H9 (cell line): ENCODE measurements around the gene XPC. TPM values are rescaled to one million over a fixed set of nuclear protein-coding genes. Genes with fewer than 3 reads are reported as not detected.

Experiments
- DNase-seq: peaks from one replicate; pipeline ENCODE4 v3.0.0-alpha.2; 2017
- H2AFZ ChIP-seq: one replicate; pipeline ENCODE4 v1.6.1; 2013; ENCODE audit warnings: mild to moderate bottlenecking, low read length, control low read depth, moderate library complexity
- H2AK5ac ChIP-seq: 2 replicates; pipeline ENCODE4 v1.6.1; 2013; ENCODE audit warnings: low read length, control low read depth, mixed read lengths; ENCODE audit not compliant: insufficient read length
- H2BK120ac ChIP-seq: one replicate; pipeline ENCODE4 v1.6.1; 2013; ENCODE audit warnings: low read depth, mild to moderate bottlenecking, low read length, control low read depth, inconsistent platforms; ENCODE audit not compliant: poor library complexity, severe bottlenecking
- H2BK12ac ChIP-seq: 2 replicates; pipeline ENCODE4 v1.6.1; 2013; ENCODE audit warnings: low read length, control low read depth, mixed read lengths, low read depth; ENCODE audit not compliant: insufficient read length
- H2BK15ac ChIP-seq: 2 replicates; pipeline ENCODE4 v1.6.1; 2013; ENCODE audit warnings: low read depth, low read length, control low read depth
- H2BK20ac ChIP-seq: one replicate; pipeline ENCODE4 v1.6.1; 2013; ENCODE audit warnings: low read depth, mild to moderate bottlenecking, low read length, control low read depth, inconsistent platforms; ENCODE audit not compliant: poor library complexity, severe bottlenecking
- H2BK5ac ChIP-seq: 2 replicates; pipeline ENCODE4 v1.6.1; 2013; ENCODE audit warnings: low read length, control low read depth, mixed read lengths; ENCODE audit not compliant: insufficient read length
- H3K14ac ChIP-seq: 2 replicates; pipeline ENCODE4 v1.6.1; 2013; ENCODE audit warnings: low read length, control low read depth; ENCODE audit not compliant: insufficient read depth
- H3K18ac ChIP-seq: 2 replicates; pipeline ENCODE4 v1.6.1; 2013; ENCODE audit warnings: low read depth, mild to moderate bottlenecking, mixed read lengths, low read length, control low read depth; ENCODE audit not compliant: insufficient read length
- H3K23ac ChIP-seq: 2 replicates; pipeline ENCODE4 v1.6.1; 2013; ENCODE audit warnings: low read length, control low read depth, mixed read lengths, low read depth; ENCODE audit not compliant: insufficient read length
- H3K23me2 ChIP-seq: 2 replicates; pipeline ENCODE4 v1.6.1; 2013; ENCODE audit warnings: low read depth, mild to moderate bottlenecking, mixed read lengths, low read length, control low read depth; ENCODE audit not compliant: insufficient read length, poor library complexity, severe bottlenecking
- H3K27ac ChIP-seq: 2 replicates; pipeline ENCODE4 v1.5.1; 2013; ENCODE audit warnings: low read length, control low read depth, mixed read lengths, low read depth; ENCODE audit not compliant: insufficient read length
- H3K27me3 ChIP-seq: 2 replicates; pipeline ENCODE4 v1.6.1; 2013; ENCODE audit warnings: low read length, control low read depth, inconsistent platforms; ENCODE audit not compliant: insufficient read depth
- H3K4ac ChIP-seq: 2 replicates; pipeline ENCODE4 v1.6.1; 2013; ENCODE audit warnings: low read depth, mild to moderate bottlenecking, control low read depth, inconsistent platforms, low read length, moderate library complexity
- H3K4me1 ChIP-seq: 2 replicates; pipeline ENCODE4 v1.6.1; 2013; ENCODE audit warnings: low read length, control low read depth, inconsistent platforms; ENCODE audit not compliant: insufficient read depth
- H3K4me2 ChIP-seq: 2 replicates; pipeline ENCODE4 v1.6.1; 2013; ENCODE audit warnings: low read length, control low read depth, mixed read lengths; ENCODE audit not compliant: insufficient read length, insufficient read depth
- H3K56ac ChIP-seq: 2 replicates; pipeline ENCODE4 v1.6.1; 2013; ENCODE audit warnings: low read depth, mild to moderate bottlenecking, mixed read lengths, low read length, control low read depth; ENCODE audit not compliant: insufficient read length
- H3K79me1 ChIP-seq: 2 replicates; pipeline ENCODE4 v1.6.1; 2013; ENCODE audit warnings: low read depth, mild to moderate bottlenecking, moderate library complexity, low read length, control low read depth, inconsistent platforms; ENCODE audit not compliant: insufficient read depth, poor library complexity, severe bottlenecking
- H3K79me2 ChIP-seq: 2 replicates; pipeline ENCODE4 v1.6.1; 2013; ENCODE audit warnings: low read length, control low read depth, inconsistent platforms; ENCODE audit not compliant: insufficient read depth
- H3K9ac ChIP-seq: 2 replicates; pipeline ENCODE4 v1.6.1; 2013; ENCODE audit warnings: low read length, control low read depth, mixed read lengths; ENCODE audit not compliant: insufficient read length; ENCODE audit errors: extremely low read depth
- H3K9me3 ChIP-seq: one replicate; pipeline ENCODE4 v1.6.1; 2013; ENCODE audit warnings: low read depth, low read length, inconsistent platforms; ENCODE audit not compliant: control insufficient read depth
- H3T11ph ChIP-seq: one replicate; pipeline ENCODE4 v1.6.1; 2013; ENCODE audit warnings: mild to moderate bottlenecking, low read length, control low read depth, inconsistent platforms
- H4K20me1 ChIP-seq: one replicate; pipeline ENCODE4 v1.6.1; 2013; ENCODE audit not compliant: control insufficient read depth, insufficient read length, insufficient read depth
- H4K5ac ChIP-seq: 2 replicates; pipeline ENCODE4 v1.6.1; 2013; ENCODE audit warnings: low read depth, mild to moderate bottlenecking, mixed read lengths, low read length, control low read depth; ENCODE audit not compliant: insufficient read length
- H4K8ac ChIP-seq: replicated peaks from 2 replicates; pipeline ENCODE4 v1.6.1; 2013; ENCODE audit warnings: low read length, control low read depth, mixed read lengths, low read depth; ENCODE audit not compliant: insufficient read length
- H4K91ac ChIP-seq: 2 replicates; pipeline ENCODE4 v1.6.1; 2013; ENCODE audit warnings: low read depth, mild to moderate bottlenecking, moderate library complexity, mixed read lengths, low read length, control low read depth; ENCODE audit not compliant: insufficient read length
- H3K27ac Mint-ChIP-seq, 3 experiments: 2 replicates in 2 of 3; 3 replicates in 1 of 3; pipeline ENCODE4 v1.8.0; 2020 to 2021; ENCODE audit warnings: mixed read lengths in 3 of 3, mild to moderate bottlenecking in 1 of 3, moderate library complexity in 1 of 3
- H3K27me3 Mint-ChIP-seq: 2 replicates; pipeline ENCODE4 v1.8.0; 2021; ENCODE audit warnings: low read depth, mild to moderate bottlenecking, moderate library complexity, mixed read lengths
- H3K36me3 Mint-ChIP-seq, 3 experiments: 2 replicates in 2 of 3; 3 replicates in 1 of 3; pipeline ENCODE4 v1.8.0; 2020 to 2021; ENCODE audit warnings: low read depth in 3 of 3, mixed read lengths in 3 of 3; ENCODE audit not compliant: insufficient read depth in 1 of 3
- H3K4me1 Mint-ChIP-seq, 2 experiments: 2 replicates each; pipeline ENCODE4 v1.8.0; 2020; ENCODE audit warnings: mixed read lengths in 2 of 2
- H3K4me3 Mint-ChIP-seq, 2 experiments: 2 replicates in 1 of 2; 3 replicates in 1 of 2; pipeline ENCODE4 v1.8.0; 2020 to 2021; ENCODE audit warnings: mild to moderate bottlenecking in 2 of 2, mixed read lengths in 2 of 2, moderate library complexity in 1 of 2
- H3K9me3 Mint-ChIP-seq, 2 experiments: 2 replicates in 1 of 2; 3 replicates in 1 of 2; pipeline ENCODE4 v1.8.0; 2020; ENCODE audit warnings: mild to moderate bottlenecking in 2 of 2, mixed read lengths in 2 of 2, moderate library complexity in 1 of 2
- WGBS: extraction: QIAGEN DNeasy Blood & Tissue Kit; methylation state at CpG from one replicate; pipeline ENCODE4 v1.1.7; 2013; ENCODE audit warnings: missing lambda C conversion rate, low lambda C conversion rate, mixed read lengths; ENCODE audit not compliant: insufficient read length; ENCODE audit errors: extremely low coverage; 5-methylcytosine and 5-hydroxymethylcytosine counted together
- total RNA-seq: library from RNA; stranded (reverse); gene quantifications from 2 replicates; pipeline ENCODE4 v1.2.1, GENCODE V29; 2021
- TF ChIP-seq, protein P1 (sequence below): fragments of 200-600 bp; sonication (generic); conservative IDR thresholded peaks from 3 replicates; pipeline ENCODE4 v1.8.0; 2021; ENCODE audit warnings: antibody characterized with exemption, mild to moderate bottlenecking

The XPC gene
- total RNA-seq, 1 experiment from 2014 or later = 30.3 TPM

DNA sequence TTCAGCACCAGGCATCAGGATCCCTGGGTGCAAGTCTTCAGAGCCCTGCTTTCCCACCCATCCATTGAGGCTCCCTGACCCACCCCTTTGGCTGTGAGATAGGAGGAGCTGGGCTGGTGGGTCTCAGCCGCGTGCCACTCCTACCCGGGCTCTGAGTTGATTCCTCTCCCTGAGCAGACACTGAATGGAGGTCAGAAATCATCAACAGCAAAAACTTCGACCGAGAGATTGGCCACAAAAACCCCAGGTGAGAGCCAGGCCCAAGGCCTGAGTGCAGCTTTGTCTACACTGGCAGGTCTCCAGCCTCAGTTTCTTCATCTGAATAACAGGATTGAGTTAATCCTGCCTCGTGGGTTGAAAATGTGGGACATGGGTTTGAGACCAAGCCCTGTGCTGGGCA, 45.7 kb downstream of the XPC start:
- H3K27me3 Mint-ChIP-seq = no peaks in the 10 kb centered on the region
- Histone ChIP-seq H2BK20ac (no peak overlapping the region), H2BK12ac (no peak overlapping the region), H4K8ac (no peak overlapping the region), H3K79me2 (no peaks in the 10 kb centered on the region; the same call in 1 of the 2 replicates), H4K91ac (no peak overlapping the region), H2AK5ac (no peak overlapping the region), H2BK120ac (no peak overlapping the region), H3K9ac (no peak overlapping the region), H2AFZ (no peak overlapping the region), H3K27me3 (no peaks in the 10 kb centered on the region), H3K27ac (no peak overlapping the region), H3K4me2 (no peak overlapping the region), H4K20me1 (no peaks in the 10 kb centered on the region), H3K18ac (no peak overlapping the region), H3T11ph (no peak overlapping the region), H3K4ac (no peak overlapping the region), H3K79me1 (no peaks in the 10 kb centered on the region), H3K14ac (no peak overlapping the region), H3K23me2 (no peaks in the 10 kb centered on the region), H3K23ac (no peak overlapping the region), H4K5ac (no peak overlapping the region), H2BK15ac (no peak overlapping the region), H3K56ac (no peak overlapping the region), H3K9me3 (no peaks in the 10 kb centered on the region), H2BK5ac (no peak overlapping the region), H3K4me1 (no peaks in the 10 kb centered on the region)
- H3K4me3 Mint-ChIP-seq = no peak overlapping the region
- H3K36me3 Mint-ChIP-seq = peaks cover 29 to 86% (median 80%) of the 10 kb centered on the region in 3 experiments; a peak in 6 of 7 replicates
- TF ChIP-seq, protein P1, sequence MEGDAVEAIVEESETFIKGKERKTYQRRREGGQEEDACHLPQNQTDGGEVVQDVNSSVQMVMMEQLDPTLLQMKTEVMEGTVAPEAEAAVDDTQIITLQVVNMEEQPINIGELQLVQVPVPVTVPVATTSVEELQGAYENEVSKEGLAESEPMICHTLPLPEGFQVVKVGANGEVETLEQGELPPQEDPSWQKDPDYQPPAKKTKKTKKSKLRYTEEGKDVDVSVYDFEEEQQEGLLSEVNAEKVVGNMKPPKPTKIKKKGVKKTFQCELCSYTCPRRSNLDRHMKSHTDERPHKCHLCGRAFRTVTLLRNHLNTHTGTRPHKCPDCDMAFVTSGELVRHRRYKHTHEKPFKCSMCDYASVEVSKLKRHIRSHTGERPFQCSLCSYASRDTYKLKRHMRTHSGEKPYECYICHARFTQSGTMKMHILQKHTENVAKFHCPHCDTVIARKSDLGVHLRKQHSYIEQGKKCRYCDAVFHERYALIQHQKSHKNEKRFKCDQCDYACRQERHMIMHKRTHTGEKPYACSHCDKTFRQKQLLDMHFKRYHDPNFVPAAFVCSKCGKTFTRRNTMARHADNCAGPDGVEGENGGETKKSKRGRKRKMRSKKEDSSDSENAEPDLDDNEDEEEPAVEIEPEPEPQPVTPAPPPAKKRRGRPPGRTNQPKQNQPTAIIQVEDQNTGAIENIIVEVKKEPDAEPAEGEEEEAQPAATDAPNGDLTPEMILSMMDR = no peak
- no peaks in the 10 kb centered on the region for H3K4me1 Mint-ChIP-seq
- no peaks in the 10 kb centered on the region for H3K9me3 Mint-ChIP-seq
- no CpG with 5 or more reads among the region's 6 CpGs for WGBS
- DNase-seq = no peak
- H3K27ac Mint-ChIP-seq = no peak overlapping the region
